B cell (primary cell): ENCODE measurements around the gene ZFX. TPM values are rescaled to one million over a fixed set of nuclear protein-coding genes. Genes with fewer than 3 reads are reported as not detected.
"Not testable (repeated sequence)": the region's sequence is repeated elsewhere in the genome, so short reads cannot be mapped to it uniquely, and the experiment has no call there.

Source experiments
- ATAC-seq: fragments of 200-7000 bp; cut with Tn5 transposase; one replicate; pipeline ENCODE4 v1.10.0; 2021; ENCODE audit warnings: low read depth, mild to moderate bottlenecking, moderate number of reproducible peaks, moderate library complexity
- CTCF ChIA-PET: fragments of 350-600 bp; sonication (Branson Sonifier 250); formaldehyde crosslinking; loops from one replicate; lab custom pipeline; 2021; ENCODE audit warnings: antibody characterized with exemption, inconsistent platforms; lab: Charles Lee
- POLR2A ChIA-PET: fragments of 350-600 bp; sonication (Branson Sonifier 250); formaldehyde crosslinking; loops from one replicate; lab custom pipeline; 2021; ENCODE audit warnings: antibody characterized with exemption; lab: Charles Lee
- DNase-seq: peaks from one replicate; pipeline ENCODE4 v3.0.0; 2013
- H2AFZ ChIP-seq: 2 replicates; pipeline ENCODE4 v1.6.1; 2012; ENCODE audit warnings: mild to moderate bottlenecking, low read depth, low read length; ENCODE audit not compliant: insufficient read depth, poor library complexity, severe bottlenecking
- H3K27ac ChIP-seq, 2 donors: 1 replicate in 1 of 2; 2 replicates in 1 of 2; pipeline ENCODE4 v1.5.1; 2012 to 2013; ENCODE audit warnings: low read length in 2 of 2, mild to moderate bottlenecking in 2 of 2, moderate library complexity in 1 of 2
- H3K27me3 ChIP-seq, 4 experiments: fragments of 200-600 bp in 1 of 4; sonication (generic) in 1 of 4; replicated peaks in 1 of 4; 1 replicate in 2 of 4; 2 replicates in 2 of 4; pipeline versions ENCODE4 v1.6.1 to v1.7.0; 2013 to 2016; ENCODE audit warnings: low read length in 3 of 4, mild to moderate bottlenecking in 2 of 4, mixed read lengths in 1 of 4, moderate library complexity in 1 of 4; ENCODE audit not compliant: insufficient read depth in 4 of 4, control insufficient read depth in 3 of 4; ENCODE audit errors: control extremely low read depth in 1 of 4
- H3K36me3 ChIP-seq, 2 experiments: replicated peaks in 1 of 2; 1 replicate in 1 of 2; 2 replicates in 1 of 2; pipeline versions ENCODE4 v1.6.1 to v1.7.1; 2013; ENCODE audit warnings: low read length in 1 of 2; ENCODE audit not compliant: insufficient read depth in 2 of 2, control insufficient read depth in 1 of 2; ENCODE audit errors: control extremely low read depth in 1 of 2, extremely low read depth in 1 of 2
- H3K4me1 ChIP-seq, 2 donors: fragments of 200-600 bp in 1 of 2; sonication (generic) in 1 of 2; 1 replicate in 1 of 2; 2 replicates in 1 of 2; pipeline versions ENCODE4 v1.5.1 to v1.6.1; 2013 to 2017; ENCODE audit warnings: low read length in 2 of 2; ENCODE audit not compliant: control insufficient read depth in 2 of 2, insufficient read depth in 2 of 2
- H3K4me2 ChIP-seq: replicated peaks from 2 replicates; pipeline ENCODE3; 2012; ENCODE audit warnings: mild to moderate bottlenecking, low read depth, low read length; ENCODE audit not compliant: poor library complexity, severe bottlenecking
- H3K4me3 ChIP-seq, 5 experiments: fragments of 200-600 bp in 1 of 5; sonication (generic) in 1 of 5; 1 replicate in 3 of 5; 2 replicates in 2 of 5; pipeline versions ENCODE4 v1.5.1 to v1.7.0; 2011 to 2016; ENCODE audit warnings: low read length in 4 of 5, mild to moderate bottlenecking in 4 of 5, low read depth in 2 of 5, control low read depth in 1 of 5, moderate library complexity in 1 of 5; ENCODE audit not compliant: insufficient read depth in 1 of 5; ENCODE audit errors: control extremely low read depth in 1 of 5, extremely low read depth in 1 of 5
- H3K79me2 ChIP-seq: fragments of 200-600 bp; sonication (generic); one replicate; pipeline ENCODE4 v1.6.0; 2016; ENCODE audit warnings: low read length; ENCODE audit not compliant: control insufficient read depth, insufficient read depth
- H3K9ac ChIP-seq: fragments of 200-600 bp; sonication (generic); 2 replicates; pipeline ENCODE4 v1.6.1; 2017; ENCODE audit warnings: mild to moderate bottlenecking, low read length, moderate library complexity
- H3K9me3 ChIP-seq, 3 donors: one replicate each; pipeline versions ENCODE4 v1.6.1 to v1.7.1; 2013; ENCODE audit warnings: low read length in 2 of 3; ENCODE audit not compliant: control insufficient read depth in 2 of 3, insufficient read depth in 1 of 3; ENCODE audit errors: control extremely low read depth in 1 of 3
- H4K20me1 ChIP-seq: 2 replicates; pipeline ENCODE4 v1.6.0; 2012; ENCODE audit warnings: mild to moderate bottlenecking, low read length; ENCODE audit not compliant: insufficient read depth, control insufficient read depth, poor library complexity, severe bottlenecking
- H3K27ac Mint-ChIP-seq: one replicate; pipeline ENCODE4 v1.8.0; 2021; ENCODE audit warnings: mixed read lengths
- H3K27me3 Mint-ChIP-seq: one replicate; pipeline ENCODE4 v1.8.0; 2021; ENCODE audit warnings: mixed read lengths
- H3K4me1 Mint-ChIP-seq: one replicate; pipeline ENCODE4 v1.8.0; 2021; ENCODE audit warnings: mixed read lengths
- H3K4me3 Mint-ChIP-seq: one replicate; pipeline ENCODE4 v1.8.0; 2021; ENCODE audit warnings: mixed read lengths
- H3K9me3 Mint-ChIP-seq: one replicate; pipeline ENCODE4 v1.8.0; 2022; ENCODE audit warnings: mixed read lengths; ENCODE audit not compliant: insufficient read depth
- EZH2 ChIP-seq: IDR thresholded peaks from 2 replicates; pipeline ENCODE4 v1.6.1; 2012; ENCODE audit warnings: borderline replicate concordance, low read depth, mild to moderate bottlenecking, moderate library complexity, low read length; ENCODE audit not compliant: insufficient read depth, poor library complexity, severe bottlenecking
- WGBS: methylation state at CpG from one replicate; pipeline ENCODE4 v1.1.5; 2013; ENCODE audit warnings: missing lambda C conversion rate; ENCODE audit not compliant: insufficient coverage; 5-methylcytosine and 5-hydroxymethylcytosine counted together
- intact Hi-C: fragments of 100-400 bp; cut with micrococcal nuclease; formaldehyde crosslinking; loops from one replicate; pipeline ENCODE4 v1.10.0; 2022
- polyA plus RNA-seq: library from polyadenylated mRNA; depleted of rRNA; stranded (reverse); fragments of >200 nt; gene quantifications from 2 replicates; pipeline ENCODE4 v1.2.3, GENCODE V29; 2012
- total RNA-seq, 2 donors: library from RNA; stranded (reverse); fragments of 120-200 nt in 1 of 2; gene quantifications; 1 replicate in 1 of 2; 2 replicates in 1 of 2; pipeline versions ENCODE4 v1.2.3 to v1.2.4, GENCODE V29; 2013 to 2022
- TF ChIP-seq, protein P1 (sequence below): fragments of 200-600 bp; IDR thresholded peaks from one replicate; pipeline ENCODE4 v1.8.0; 2022; ENCODE audit warnings: antibody characterized with exemption, mild to moderate bottlenecking

Gene ZFX
- total and polyA plus RNA-seq, 2 donors (not counting 1 experiment from before 2014, with no cell fraction given): 31.3 to 81.8 TPM

DNA sequence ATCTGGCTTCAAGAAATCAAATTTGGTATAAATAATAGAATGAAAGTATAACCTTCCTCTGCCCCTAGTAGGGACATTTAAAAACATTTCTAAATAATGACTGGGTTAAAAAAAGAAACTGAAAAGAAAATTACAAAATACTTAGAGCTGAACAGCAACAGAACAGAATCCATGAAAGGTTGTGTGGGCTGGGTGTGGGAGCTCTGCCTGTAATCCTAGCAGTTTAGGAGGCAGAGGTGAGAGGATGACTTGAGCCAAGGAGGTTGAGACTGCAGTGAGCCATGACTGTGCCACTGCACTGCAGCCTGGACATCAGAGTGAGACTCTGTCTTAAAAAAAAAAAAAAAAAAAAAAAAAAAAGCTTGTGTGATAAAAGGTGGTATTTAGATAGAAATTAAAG is 12.3 kb upstream of the ZFX start:
- H3K4me2 ChIP-seq: no peak overlapping the region
- no peaks in the 10 kb centered on the region for H3K27me3 ChIP-seq
- H3K4me1 Mint-ChIP-seq: no peaks in the 10 kb centered on the region
- no peaks in the 10 kb centered on the region for H3K27me3 Mint-ChIP-seq
- no peaks in the 10 kb centered on the region for H3K9me3 ChIP-seq
- CTCF ChIA-PET: interaction anchor here (0.7 kb wide), 1 partner anchor 31 kb away, joined by 3 read pairs; no protein-coding TSS in a partner anchor
- H3K36me3 ChIP-seq: no peaks in the 10 kb centered on the region
- no peak overlapping the region for H3K4me3 ChIP-seq
- H3K27ac Mint-ChIP-seq: no peak overlapping the region
- no peak overlapping the region for H3K9ac ChIP-seq
- no peak overlapping the region for H2AFZ ChIP-seq
- H3K79me2 ChIP-seq: no peaks in the 10 kb centered on the region
- H3K9me3 Mint-ChIP-seq: no peaks in the 10 kb centered on the region
- TF ChIP-seq EZH2: no peak
- TF ChIP-seq, protein P1, sequence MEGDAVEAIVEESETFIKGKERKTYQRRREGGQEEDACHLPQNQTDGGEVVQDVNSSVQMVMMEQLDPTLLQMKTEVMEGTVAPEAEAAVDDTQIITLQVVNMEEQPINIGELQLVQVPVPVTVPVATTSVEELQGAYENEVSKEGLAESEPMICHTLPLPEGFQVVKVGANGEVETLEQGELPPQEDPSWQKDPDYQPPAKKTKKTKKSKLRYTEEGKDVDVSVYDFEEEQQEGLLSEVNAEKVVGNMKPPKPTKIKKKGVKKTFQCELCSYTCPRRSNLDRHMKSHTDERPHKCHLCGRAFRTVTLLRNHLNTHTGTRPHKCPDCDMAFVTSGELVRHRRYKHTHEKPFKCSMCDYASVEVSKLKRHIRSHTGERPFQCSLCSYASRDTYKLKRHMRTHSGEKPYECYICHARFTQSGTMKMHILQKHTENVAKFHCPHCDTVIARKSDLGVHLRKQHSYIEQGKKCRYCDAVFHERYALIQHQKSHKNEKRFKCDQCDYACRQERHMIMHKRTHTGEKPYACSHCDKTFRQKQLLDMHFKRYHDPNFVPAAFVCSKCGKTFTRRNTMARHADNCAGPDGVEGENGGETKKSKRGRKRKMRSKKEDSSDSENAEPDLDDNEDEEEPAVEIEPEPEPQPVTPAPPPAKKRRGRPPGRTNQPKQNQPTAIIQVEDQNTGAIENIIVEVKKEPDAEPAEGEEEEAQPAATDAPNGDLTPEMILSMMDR: no peak
- POLR2A ChIA-PET: interaction anchor here (0.5 kb wide), 1 partner anchor 9 kb away, joined by 4 read pairs; no protein-coding TSS in a partner anchor
- H3K4me1 ChIP-seq: no peaks in the 10 kb centered on the region
- intact Hi-C loops: no loop called here
- H4K20me1 ChIP-seq: no peaks in the 10 kb centered on the region
- no peak for DNase-seq
- no peak overlapping the region for H3K4me3 Mint-ChIP-seq
- no peak for ATAC-seq
- H3K27ac ChIP-seq: no peak overlapping the region

DNA sequence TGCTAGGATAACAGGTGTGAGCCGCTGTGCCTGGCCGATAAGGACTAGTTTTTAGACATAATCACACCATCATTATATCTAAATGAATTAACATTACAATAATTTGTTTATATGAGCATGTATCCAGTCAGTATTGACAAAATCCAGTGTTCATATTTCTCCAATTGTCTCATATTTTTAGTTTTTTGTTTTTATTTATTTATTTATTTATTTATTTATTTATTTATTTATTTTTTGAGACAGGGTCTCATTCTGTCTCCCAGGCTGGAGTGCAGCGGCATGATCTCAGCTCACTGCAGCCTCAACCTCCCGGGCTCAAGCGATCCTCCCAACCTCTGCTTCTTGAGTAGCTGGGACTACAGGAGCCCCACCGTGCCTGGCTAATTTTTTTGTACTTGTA is 5.5 kb upstream of the ZFX start:
- peaks cover 14 to 25% of the 10 kb centered on the region in 2 donors for H3K4me1 ChIP-seq
- peaks cover 17% of the 10 kb centered on the region for H3K4me1 Mint-ChIP-seq
- CTCF ChIA-PET, H3K27me3 ChIP-seq, H3K36me3 ChIP-seq, intact Hi-C loops, POLR2A ChIA-PET, H3K27ac Mint-ChIP-seq, H3K4me2 ChIP-seq, H3K27me3 Mint-ChIP-seq, H3K4me3 ChIP-seq, H2AFZ ChIP-seq, H3K9ac ChIP-seq, H3K9me3 Mint-ChIP-seq, H4K20me1 ChIP-seq, DNase-seq, H3K4me3 Mint-ChIP-seq, H3K9me3 ChIP-seq, H3K79me2 ChIP-seq, ATAC-seq, H3K27ac ChIP-seq: not testable (repeated sequence)
- 100% methylated on average over 1 of the region's 6 CpGs for WGBS
